Measurements from ENCODE around the gene FNBP1. TPM values are rescaled to one million over a fixed set of nuclear protein-coding genes. Genes with fewer than 3 reads are reported as not detected.

The FNBP1 gene
- total and polyA plus RNA-seq, 8 donors = 5.3 to 18.5 (median 7.1) TPM

DNA sequence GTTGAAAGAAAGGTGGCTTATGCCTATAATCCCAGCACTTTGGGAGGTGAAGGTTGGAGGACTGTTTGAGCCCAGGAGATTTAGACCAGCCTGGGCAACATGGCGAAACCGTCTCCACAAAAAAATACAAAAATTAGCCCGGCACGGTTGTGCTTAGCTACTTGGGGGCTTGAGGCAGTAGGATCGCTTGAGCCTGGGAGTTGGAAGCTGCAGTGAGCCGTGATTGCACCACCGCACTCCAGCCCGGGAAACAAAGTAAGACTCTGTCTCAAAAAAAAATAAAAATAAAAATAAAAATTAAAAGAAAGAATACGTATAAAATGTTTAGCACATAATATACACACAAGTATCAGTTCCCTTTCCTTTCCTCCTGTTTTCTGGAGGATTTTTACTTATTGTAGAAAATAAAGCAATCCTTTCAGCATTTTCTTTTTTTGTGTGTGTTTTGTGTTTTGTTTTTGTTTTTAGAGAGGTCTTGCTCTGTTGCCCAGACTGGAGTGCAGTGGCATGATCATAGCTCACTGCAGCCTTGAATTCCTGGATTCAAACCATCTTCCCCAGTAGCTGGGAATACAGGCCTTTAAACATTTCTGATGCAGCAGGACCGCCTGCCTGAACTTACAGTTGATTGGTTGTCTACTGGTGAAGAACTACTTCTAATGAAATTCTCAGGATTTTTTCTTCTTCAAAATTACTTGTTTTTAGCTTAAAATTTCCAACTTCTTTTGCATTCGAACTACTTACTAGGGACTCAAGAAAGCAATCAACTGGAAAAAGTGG is 6.6 kb upstream of the FNBP1 start:
- WGBS, 2 donors = 84 to 87% methylated on average over 11 of the region's 11 CpGs
- Histone ChIP-seq H3K9me3 (no peaks in the 10 kb centered on the region), H3K27ac (no peak overlapping the region), H3K27me3 (no peaks in the 10 kb centered on the region), H3K4me3 (no peak overlapping the region), H3K4me1 (peaks cover 5 to 17% (median 6%) of the 10 kb centered on the region in 3 donors), H3K36me3 (no peaks in the 10 kb centered on the region)
- DNase-seq (no peak), ATAC-seq (no peak), FAIRE-seq (no peak)
- intact Hi-C loops (cut with DNase I) = no loop called here
- TF ChIP-seq, protein P1, sequence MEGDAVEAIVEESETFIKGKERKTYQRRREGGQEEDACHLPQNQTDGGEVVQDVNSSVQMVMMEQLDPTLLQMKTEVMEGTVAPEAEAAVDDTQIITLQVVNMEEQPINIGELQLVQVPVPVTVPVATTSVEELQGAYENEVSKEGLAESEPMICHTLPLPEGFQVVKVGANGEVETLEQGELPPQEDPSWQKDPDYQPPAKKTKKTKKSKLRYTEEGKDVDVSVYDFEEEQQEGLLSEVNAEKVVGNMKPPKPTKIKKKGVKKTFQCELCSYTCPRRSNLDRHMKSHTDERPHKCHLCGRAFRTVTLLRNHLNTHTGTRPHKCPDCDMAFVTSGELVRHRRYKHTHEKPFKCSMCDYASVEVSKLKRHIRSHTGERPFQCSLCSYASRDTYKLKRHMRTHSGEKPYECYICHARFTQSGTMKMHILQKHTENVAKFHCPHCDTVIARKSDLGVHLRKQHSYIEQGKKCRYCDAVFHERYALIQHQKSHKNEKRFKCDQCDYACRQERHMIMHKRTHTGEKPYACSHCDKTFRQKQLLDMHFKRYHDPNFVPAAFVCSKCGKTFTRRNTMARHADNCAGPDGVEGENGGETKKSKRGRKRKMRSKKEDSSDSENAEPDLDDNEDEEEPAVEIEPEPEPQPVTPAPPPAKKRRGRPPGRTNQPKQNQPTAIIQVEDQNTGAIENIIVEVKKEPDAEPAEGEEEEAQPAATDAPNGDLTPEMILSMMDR (IDR thresholded peaks at IDR 0.05) = no peak

DNA sequence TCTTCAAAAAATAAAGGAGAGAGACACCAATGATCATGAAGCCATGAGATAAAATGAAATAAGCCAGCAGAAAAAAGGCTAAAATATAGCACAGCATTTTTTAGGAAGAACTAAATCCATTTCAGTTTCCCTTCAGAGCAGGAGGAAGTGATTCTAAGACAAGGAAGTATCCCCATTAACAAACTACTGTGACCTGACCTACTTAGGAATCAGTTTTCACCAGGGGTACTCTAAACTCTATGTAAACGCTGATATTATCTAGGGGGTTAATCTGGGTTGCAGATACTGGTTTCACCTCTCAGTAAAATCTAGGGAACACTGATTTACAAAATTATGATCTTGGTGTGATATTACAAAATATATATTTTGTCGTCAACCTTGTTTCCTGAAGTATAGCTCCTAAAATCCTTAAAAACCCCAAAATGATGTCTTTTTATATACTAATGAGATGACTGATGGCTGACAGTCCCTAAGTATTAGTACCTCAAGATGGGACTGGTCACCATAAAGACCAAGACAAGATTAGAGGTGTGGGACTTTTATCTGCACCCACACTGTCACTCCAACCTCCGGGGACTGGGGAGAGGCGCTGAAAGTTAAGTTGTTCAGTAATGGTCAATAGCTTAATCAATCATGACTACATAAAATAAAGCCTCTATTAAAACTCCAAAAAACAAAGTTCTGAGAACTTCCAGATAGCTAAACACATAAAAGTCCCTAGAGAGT is 2.9 kb upstream of the FNBP1 start:
- FAIRE-seq = no peak

DNA sequence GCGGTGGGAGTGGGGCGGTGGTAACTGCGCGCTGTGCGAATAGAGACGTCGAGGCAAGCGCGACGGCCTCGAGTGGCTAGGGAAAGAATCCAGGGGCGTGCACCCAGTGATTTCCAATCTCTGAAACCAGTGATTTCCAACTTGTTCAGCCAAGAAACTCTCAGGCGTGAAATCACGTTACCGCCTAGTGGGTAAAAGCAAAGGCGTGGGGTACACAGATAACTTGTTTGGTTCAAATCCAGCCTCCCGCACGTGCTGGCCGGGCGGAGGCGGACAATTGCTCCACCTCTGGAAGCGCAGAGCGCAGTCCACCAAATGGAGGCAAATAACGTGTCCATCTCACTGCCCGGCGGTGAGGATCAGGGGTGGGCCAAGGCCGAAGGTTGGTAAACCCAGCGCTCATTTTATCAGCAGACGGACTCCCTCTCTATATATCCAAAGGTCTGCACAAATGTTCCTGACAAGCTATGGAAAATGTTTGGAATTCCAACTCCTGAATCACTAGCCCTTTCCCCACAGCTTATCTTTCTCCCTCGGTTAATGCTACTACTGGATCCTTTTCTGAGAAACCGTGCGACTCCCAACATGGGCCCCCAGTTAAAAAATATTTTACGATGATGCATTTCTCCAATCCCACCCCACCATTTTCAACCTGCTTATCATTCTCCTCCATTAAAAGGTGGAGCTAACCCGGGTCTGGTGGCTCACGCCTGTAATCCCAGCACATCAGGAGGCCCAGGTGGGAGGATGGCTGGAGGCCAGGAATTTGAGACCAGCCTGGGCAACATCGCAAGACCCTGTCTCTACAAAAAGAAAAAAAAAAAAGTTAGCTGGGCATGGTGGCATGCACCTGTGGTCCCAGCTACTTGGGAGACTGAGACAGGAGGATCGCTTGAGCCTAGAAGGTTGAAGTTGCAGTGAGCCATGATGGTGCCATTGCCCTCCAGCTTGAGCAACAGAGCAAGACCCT is 950 bp upstream of the FNBP1 start:
- DNase-seq = peak in 3 of 6 donors; percentile 12 to 28 (median 24)
- no peaks in the 10 kb centered on the region for H3K27me3 ChIP-seq
- FAIRE-seq = no peak
- H3K4me3 ChIP-seq = peak overlapping the region; percentile 77 to 97 (median 88)
- H3K4me1 ChIP-seq = peaks cover 4 to 22% (median 9%) of the 10 kb centered on the region in 3 donors
- H3K9me3 ChIP-seq = no peaks in the 10 kb centered on the region
- TF ChIP-seq, protein P1 (IDR thresholded peaks at IDR 0.05) = no peak
- peak overlapping the region; percentile 47 to 82 (median 66) for H3K27ac ChIP-seq
- no peaks in the 10 kb centered on the region for H3K36me3 ChIP-seq
- peak; percentile 6 to 42 (median 10) for ATAC-seq
- 22 to 23% methylated on average over 37 of the region's 37 CpGs for WGBS, 2 donors
- intact Hi-C loops (cut with DNase I) = no loop called here

More for the DNA sequence above, 2.9 kb upstream of the FNBP1 start:
- H3K4me3 ChIP-seq = no peak overlapping the region
- H3K36me3 ChIP-seq = no peaks in the 10 kb centered on the region
- H3K27ac ChIP-seq = peak overlapping the region in 2 of 4 donors; percentile 7 to 35
- no peaks in the 10 kb centered on the region for H3K27me3 ChIP-seq
- intact Hi-C loops (cut with DNase I) = no loop called here
- DNase-seq (no peak), ATAC-seq (no peak)
- TF ChIP-seq, protein P1 (IDR thresholded peaks at IDR 0.05) = no peak
- 64 to 65% methylated on average over 4 of the region's 4 CpGs for WGBS, 2 donors
- no peaks in the 10 kb centered on the region for H3K9me3 ChIP-seq
- H3K4me1 ChIP-seq = peaks cover 4 to 22% (median 9%) of the 10 kb centered on the region in 3 donors

DNA sequence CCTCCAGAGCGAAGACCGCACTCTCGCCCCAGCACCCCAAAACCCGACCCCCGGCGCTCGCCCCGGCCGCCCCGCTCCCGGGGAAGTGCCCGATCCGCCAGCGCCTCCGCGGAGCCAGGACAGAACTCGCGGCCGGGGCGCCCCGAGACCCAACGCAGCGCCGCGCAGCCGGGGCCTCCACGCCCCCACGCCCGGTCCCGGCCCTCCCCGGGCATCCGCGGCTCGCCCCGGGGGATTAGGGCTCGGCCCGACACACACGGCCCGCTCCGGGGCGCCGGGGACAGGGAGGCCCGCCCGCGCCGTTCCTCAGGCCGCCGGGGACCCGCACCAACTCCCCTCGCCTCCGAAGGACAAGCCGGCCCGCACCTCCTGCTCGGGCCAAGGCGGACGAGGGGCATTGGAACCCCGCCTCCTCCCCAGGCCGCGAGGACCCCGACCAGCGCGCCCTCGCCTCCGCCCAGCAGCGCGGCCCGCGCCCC is 544 bp downstream of the FNBP1 start:
- ATAC-seq = peak; percentile 20 to 55 (median 38)
- no peaks in the 10 kb centered on the region for H3K9me3 ChIP-seq
- no peaks in the 10 kb centered on the region for H3K27me3 ChIP-seq
- peak in 5 of 6 donors; percentile 15 to 78 (median 53) for DNase-seq
- intact Hi-C loops (cut with DNase I) = no loop called here
- WGBS, 2 donors = 1% methylated on average over 53 to 68 of the region's 68 CpGs
- peaks cover 4 to 22% (median 9%) of the 10 kb centered on the region in 3 donors for H3K4me1 ChIP-seq
- H3K27ac ChIP-seq = peak overlapping the region; percentile 47 to 82 (median 74)
- TF ChIP-seq, protein P1 (IDR thresholded peaks at IDR 0.05) = no peak
- FAIRE-seq = no peak
- peak overlapping the region; percentile 77 to 97 (median 88) for H3K4me3 ChIP-seq
- no peaks in the 10 kb centered on the region for H3K36me3 ChIP-seq

Data from pancreas (tissue), 10 donors.